H1 (cell line): ENCODE data around the gene NELFE. TPM values are rescaled to one million over a fixed set of nuclear protein-coding genes. Genes with fewer than 3 reads are reported as not detected.

Source experiments
- CTCF ChIA-PET: fragments of 300-600 bp; sonication (Branson Sonifier 250); formaldehyde crosslinking; loops from one replicate; lab custom pipeline; 2021; ENCODE audit not compliant: partially characterized antibody; lab: Charles Lee
- POLR2A ChIA-PET: fragments of 300-600 bp; sonication (Branson Sonifier 250); formaldehyde crosslinking; loops from one replicate; lab custom pipeline; 2021; ENCODE audit warnings: inconsistent platforms; ENCODE audit not compliant: partially characterized antibody; lab: Charles Lee
- DNase-seq, 2 experiments: peaks; one replicate each; pipeline versions ENCODE4 v3.0.0 to v3.0.0-alpha.2; 2010 to 2022; ENCODE audit warnings: low spot score in 2 of 2, low read depth in 1 of 2, mixed read lengths in 1 of 2
- FAIRE-seq: peaks from 2 replicates; lab custom pipeline; 2011; peaks lifted over from hg19 to GRCh38; lab: Jason Lieb, UNC
- H2AFZ ChIP-seq: 2 replicates; pipeline ENCODE4 v1.8.1; 2012; ENCODE audit warnings: low read length, inconsistent platforms
- H2AK5ac ChIP-seq: 2 replicates; pipeline ENCODE4 v1.6.1; 2013; ENCODE audit warnings: low read depth, low read length
- H2BK120ac ChIP-seq: replicated peaks from 2 replicates; pipeline ENCODE3; 2013; ENCODE audit warnings: low read depth, low read length, inconsistent platforms
- H2BK12ac ChIP-seq: 2 replicates; pipeline ENCODE4 v1.6.1; 2013; ENCODE audit warnings: low read depth, low read length
- H2BK15ac ChIP-seq: 2 replicates; pipeline ENCODE4 v1.6.1; 2013; ENCODE audit warnings: low read length
- H2BK20ac ChIP-seq: 2 replicates; pipeline ENCODE4 v1.6.1; 2013; ENCODE audit warnings: low read length
- H2BK5ac ChIP-seq: 2 replicates; pipeline ENCODE4 v1.6.1; 2013; ENCODE audit warnings: low read depth, low read length
- H3K14ac ChIP-seq: 2 replicates; pipeline ENCODE4 v1.6.1; 2013; ENCODE audit warnings: inconsistent platforms; ENCODE audit not compliant: insufficient read length
- H3K18ac ChIP-seq: 2 replicates; pipeline ENCODE4 v1.6.1; 2013; ENCODE audit warnings: low read length; ENCODE audit errors: extremely low read depth
- H3K23ac ChIP-seq: 2 replicates; pipeline ENCODE4 v1.6.1; 2013; ENCODE audit warnings: inconsistent platforms; ENCODE audit not compliant: insufficient read length
- H3K23me2 ChIP-seq: 2 replicates; pipeline ENCODE4 v1.6.1; 2013; ENCODE audit warnings: low read depth, low read length
- H3K27ac ChIP-seq: 2 replicates; pipeline ENCODE4 v1.6.1; 2011; ENCODE audit warnings: low read depth, low read length, inconsistent platforms
- H3K27me3 ChIP-seq, 4 experiments: replicated peaks in 1 of 4; 1 replicate in 1 of 4; 2 replicates in 3 of 4; pipeline versions ENCODE4 v1.6.1 to v1.8.1; 2011 to 2013; ENCODE audit warnings: low read length in 3 of 4, mild to moderate bottlenecking in 3 of 4, inconsistent platforms in 2 of 4, mixed read lengths in 2 of 4, moderate library complexity in 1 of 4; ENCODE audit not compliant: control insufficient read depth in 3 of 4, insufficient read depth in 3 of 4; ENCODE audit errors: extremely low read depth in 1 of 4
- H3K36me3 ChIP-seq, 4 experiments: 2 replicates each; pipeline versions ENCODE4 v1.6.1 to v1.8.1; 2011 to 2013; ENCODE audit warnings: mild to moderate bottlenecking in 4 of 4, low read length in 3 of 4, moderate library complexity in 2 of 4, control low read depth in 1 of 4, inconsistent platforms in 1 of 4; ENCODE audit not compliant: insufficient read depth in 4 of 4, control insufficient read depth in 2 of 4
- H3K4ac ChIP-seq: replicated peaks from 2 replicates; pipeline ENCODE3; 2013; ENCODE audit warnings: low read length, low read depth, mixed read lengths, inconsistent platforms; ENCODE audit not compliant: insufficient read length
- H3K4me1 ChIP-seq, 4 experiments: replicated peaks in 1 of 4; 1 replicate in 1 of 4; 2 replicates in 3 of 4; pipeline versions ENCODE4 v1.6.1 to v1.8.1; 2011 to 2013; ENCODE audit warnings: low read length in 3 of 4, inconsistent platforms in 2 of 4, mixed read lengths in 1 of 4; ENCODE audit not compliant: insufficient read depth in 4 of 4, control insufficient read depth in 3 of 4
- H3K4me2 ChIP-seq, 2 experiments: 2 replicates each; pipeline versions ENCODE4 v1.6.1 to v1.8.1; 2011 to 2013; ENCODE audit warnings: low read depth in 2 of 2, low read length in 2 of 2, control low read depth in 1 of 2, inconsistent platforms in 1 of 2, mild to moderate bottlenecking in 1 of 2; ENCODE audit not compliant: insufficient read depth in 1 of 2
- H3K4me3 ChIP-seq, 4 experiments: fragments of 200-600, 300-600 bp in 1 of 4; sonication (generic), shearing (Covaris generic), sonication (Bioruptor Twin) in 1 of 4; 2 replicates each; pipeline versions ENCODE4 v1.5.1 to v1.8.1; 2011 to 2016; ENCODE audit warnings: low read length in 4 of 4, low read depth in 3 of 4, control low read depth in 2 of 4, inconsistent platforms in 2 of 4, mild to moderate bottlenecking in 2 of 4, mixed read lengths in 1 of 4, moderate library complexity in 1 of 4; ENCODE audit not compliant: insufficient read depth in 2 of 4; ENCODE audit errors: extremely low read depth in 1 of 4
- H3K56ac ChIP-seq: replicated peaks from 2 replicates; pipeline ENCODE3; 2013; ENCODE audit warnings: low read depth, mild to moderate bottlenecking, mixed read lengths, low read length, inconsistent platforms; ENCODE audit not compliant: insufficient read length
- H3K79me1 ChIP-seq: 2 replicates; pipeline ENCODE4 v1.6.1; 2013; ENCODE audit warnings: low read depth, low read length, control low read depth
- H3K79me2 ChIP-seq, 2 experiments: 2 replicates each; pipeline versions ENCODE4 v1.6.1 to v1.8.1; 2012 to 2013; ENCODE audit warnings: low read length in 2 of 2, mild to moderate bottlenecking in 2 of 2, inconsistent platforms in 1 of 2; ENCODE audit not compliant: insufficient read depth in 2 of 2, control insufficient read depth in 1 of 2
- H3K9ac ChIP-seq, 4 experiments: replicated peaks in 1 of 4; 1 replicate in 1 of 4; 2 replicates in 3 of 4; pipeline versions ENCODE4 v1.6.1 to v1.8.1; 2011 to 2013; ENCODE audit warnings: low read depth in 3 of 4, low read length in 3 of 4, control low read depth in 2 of 4, mild to moderate bottlenecking in 2 of 4, moderate library complexity in 2 of 4, inconsistent platforms in 1 of 4; ENCODE audit errors: extremely low read depth in 1 of 4
- H3K9me3 ChIP-seq, 2 experiments: 2 replicates each; pipeline versions ENCODE4 v1.6.1 to v1.8.1; 2012 to 2013; ENCODE audit warnings: mild to moderate bottlenecking in 2 of 2, moderate library complexity in 2 of 2, control low read depth in 1 of 2, inconsistent platforms in 1 of 2, low read depth in 1 of 2, low read length in 1 of 2, mixed read lengths in 1 of 2; ENCODE audit not compliant: insufficient read depth in 2 of 2
- H4K20me1 ChIP-seq, 2 experiments: replicated peaks in 1 of 2; 2 replicates each; pipeline versions ENCODE3 to v1.8.1; 2011 to 2013; ENCODE audit warnings: inconsistent platforms in 2 of 2, low read length in 2 of 2, mild to moderate bottlenecking in 1 of 2; ENCODE audit not compliant: insufficient read depth in 2 of 2, control insufficient read depth in 1 of 2
- H4K5ac ChIP-seq: 2 replicates; pipeline ENCODE4 v1.6.1; 2013; ENCODE audit warnings: low read length, low read depth, mixed read lengths, inconsistent platforms; ENCODE audit not compliant: insufficient read length
- H4K8ac ChIP-seq: 2 replicates; pipeline ENCODE4 v1.8.0; 2013; ENCODE audit warnings: mild to moderate bottlenecking, moderate library complexity, low read length, inconsistent platforms; ENCODE audit not compliant: insufficient read depth; ENCODE audit errors: extremely low read depth
- H4K91ac ChIP-seq: replicated peaks from 2 replicates; pipeline ENCODE3; 2013; ENCODE audit warnings: low read length, mixed read lengths, inconsistent platforms; ENCODE audit not compliant: insufficient read length
- EGR1 ChIP-seq: IDR thresholded peaks from 2 replicates; pipeline ENCODE4 v1.6.1; 2011; ENCODE audit warnings: low read depth, low read length, borderline replicate concordance
- EP300 ChIP-seq, 2 experiments: IDR thresholded peaks; 1 replicate in 1 of 2; 2 replicates in 1 of 2; pipeline ENCODE4 v1.6.1; 2011 to 2012; ENCODE audit warnings: low read depth in 2 of 2, low read length in 2 of 2, mild to moderate bottlenecking in 2 of 2, borderline replicate concordance in 1 of 2, inconsistent platforms in 1 of 2, moderate library complexity in 1 of 2
- TCF12 ChIP-seq: IDR thresholded peaks from 2 replicates; pipeline ENCODE4 v1.6.1; 2011; ENCODE audit warnings: low read depth, mild to moderate bottlenecking, low read length
- USF2 ChIP-seq: IDR thresholded peaks from 2 replicates; pipeline ENCODE4 v1.6.1; 2011; ENCODE audit warnings: low read length, improper control_type of control experiment
- ZNF274 ChIP-seq: IDR thresholded peaks from 2 replicates; pipeline ENCODE4 v1.7.0; 2012; ENCODE audit warnings: low read length, borderline replicate concordance; ENCODE audit errors: extremely low read depth
- WGBS, 2 experiments: shearing (Covaris generic) in 1 of 2; methylation state at CpG; one replicate each; pipeline versions ENCODE4 v1.1.6 to v1.1.7; 2013 to 2015; ENCODE audit warnings: low lambda C conversion rate in 2 of 2, mixed read lengths in 2 of 2, inconsistent platforms in 1 of 2, low coverage in 1 of 2, missing lambda C conversion rate in 1 of 2; ENCODE audit not compliant: insufficient replicate concordance in 2 of 2, insufficient coverage in 1 of 2, insufficient read length in 1 of 2; ENCODE audit errors: extremely low coverage in 1 of 2, missing lambda C conversion rate in 1 of 2; 5-methylcytosine and 5-hydroxymethylcytosine counted together
- polyA plus RNA-seq, 7 experiments: library from polyadenylated mRNA; depleted of rRNA in 3 of 7; stranded (reverse) in 5 of 7; unstranded in 2 of 7; fragments of >200 nt in 5 of 7; fragments of 200-250 nt in 2 of 7; gene quantifications; 1 replicate in 5 of 7; 2 replicates in 1 of 7; 4 replicates in 1 of 7; pipeline versions ENCODE4 v1.2.1 to v1.2.3, GENCODE V29; 2011 to 2013; ENCODE audit warnings: missing spikeins in 2 of 7, mixed read lengths in 2 of 7
- total RNA-seq: library from RNA; stranded (reverse); fragmentation: NEBNext Ultra II Directional; extraction: Animal tissue kit (Norgen Biotek cat#: 25700); gene quantifications from 2 replicates; pipeline ENCODE4 v1.2.1, GENCODE V29; 2021

NELFE gene
- total and polyA plus RNA-seq, 2 of the 8 experiments (the other 6 are each of a cell fraction or from before 2014, with no cell fraction given): 49.2 to 71.5 TPM

DNA sequence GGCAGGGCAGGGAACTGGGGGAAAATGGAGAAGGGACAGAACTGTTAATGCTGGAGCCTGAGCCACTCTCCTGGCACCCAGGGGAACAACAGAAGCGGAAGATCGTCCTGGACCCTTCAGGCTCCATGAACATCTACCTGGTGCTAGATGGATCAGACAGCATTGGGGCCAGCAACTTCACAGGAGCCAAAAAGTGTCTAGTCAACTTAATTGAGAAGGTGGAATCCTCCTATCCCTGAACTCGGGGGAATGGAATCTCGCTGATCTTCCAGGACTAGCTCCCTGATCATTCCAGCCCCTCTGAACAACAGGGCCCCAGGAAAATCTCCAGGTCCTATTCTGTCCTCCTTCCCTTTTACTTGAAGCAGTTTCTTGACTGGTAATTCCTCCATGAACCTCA, 10.9 kb downstream of the NELFE start:
- H3K56ac ChIP-seq: no peak overlapping the region
- peaks cover 7 to 16% (median 13%) of the 10 kb centered on the region in 4 experiments; a peak in 7 of 8 replicates for H3K36me3 ChIP-seq
- 96% methylated on average over 4 of the region's 4 CpGs; no CpG with 5 or more reads in 1 of the 2 experiments for WGBS, 2 experiments
- H3K23me2 ChIP-seq: no peaks in the 10 kb centered on the region
- no peak overlapping the region for H4K5ac ChIP-seq
- H3K27ac ChIP-seq: no peak overlapping the region
- peaks cover 0 to 2% (median 0%) of the 10 kb centered on the region in 4 experiments; a peak in 1 of 7 replicates for H3K4me1 ChIP-seq
- no peak overlapping the region for H3K14ac ChIP-seq
- no peak for DNase-seq
- H2AK5ac ChIP-seq: no peak overlapping the region
- peaks cover 0 to 5% (median 2%) of the 10 kb centered on the region in 4 experiments; a peak in 3 of 7 replicates for H3K27me3 ChIP-seq
- ChIA-PET CTCF (no interaction called here), POLR2A (interaction anchor here (0.7 to 16.4 kb wide), 8 partner anchors 7 to 151 kb away, joined by 3 to 279 read pairs (median 4); partner anchors contain the start of genes DXO, NELFE and SKIC2)
- H3K4me2 ChIP-seq: no peak overlapping the region
- no peak overlapping the region for H3K18ac ChIP-seq
- no peak overlapping the region for H3K4ac ChIP-seq
- H3K79me2 ChIP-seq: no peaks in the 10 kb centered on the region
- H4K91ac ChIP-seq: no peak overlapping the region
- no peak overlapping the region for H3K4me3 ChIP-seq
- no peak for TF ChIP-seq USF2
- TF ChIP-seq EP300 (IDR thresholded peaks at IDR 0.05; ENCODE audit: borderline replicate concordance in 1 of 2, low read depth in 2 of 2, low read length in 2 of 2): no peak
- no peak for TF ChIP-seq ZNF274
- TF ChIP-seq EGR1: no peak
- no peak for TF ChIP-seq TCF12
- TF ChIP-seq, all 59 proteins: peak for 0
- H3K79me1 ChIP-seq: no peaks in the 10 kb centered on the region
- no peak overlapping the region for H2BK5ac ChIP-seq
- H2BK15ac ChIP-seq: no peak overlapping the region
- H2BK120ac ChIP-seq: no peak overlapping the region
- no peak overlapping the region for H3K23ac ChIP-seq
- H3K9me3 ChIP-seq: no peaks in the 10 kb centered on the region
- H3K9ac ChIP-seq: no peak overlapping the region
- no peak overlapping the region for H4K8ac ChIP-seq
- no peak overlapping the region for H2AFZ ChIP-seq
- H2BK20ac ChIP-seq: no peak overlapping the region
- no peak for FAIRE-seq
- no peak overlapping the region for H2BK12ac ChIP-seq
- no peaks in the 10 kb centered on the region for H4K20me1 ChIP-seq
